T-helper 2 cell treated with Interferon-gamma antibody and Interleukin-4, amounts not matched to agents 100 ng/mL and 5 ng/mL, for 36 hours (primary cell): ENCODE data around the gene CARMIL1. TPM values are rescaled to one million over a fixed set of nuclear protein-coding genes. Genes with fewer than 3 reads are reported as not detected.
"Not testable (repeated sequence)": the region's sequence is repeated elsewhere in the genome, so short reads cannot be mapped to it uniquely, and the experiment has no call there.

Experiments used
- intact Hi-C: fragments of 100-400 bp; cut with micrococcal nuclease; formaldehyde crosslinking; loops from one replicate; pipeline ENCODE4 v1.15.1; 2023
- total RNA-seq: library from RNA; stranded (reverse); gene quantifications from 2 replicates; pipeline ENCODE4 v1.2.3, GENCODE V29; 2022

Gene CARMIL1
- total RNA-seq, 1 donor from 2014 or later, result 2.1 TPM

DNA sequence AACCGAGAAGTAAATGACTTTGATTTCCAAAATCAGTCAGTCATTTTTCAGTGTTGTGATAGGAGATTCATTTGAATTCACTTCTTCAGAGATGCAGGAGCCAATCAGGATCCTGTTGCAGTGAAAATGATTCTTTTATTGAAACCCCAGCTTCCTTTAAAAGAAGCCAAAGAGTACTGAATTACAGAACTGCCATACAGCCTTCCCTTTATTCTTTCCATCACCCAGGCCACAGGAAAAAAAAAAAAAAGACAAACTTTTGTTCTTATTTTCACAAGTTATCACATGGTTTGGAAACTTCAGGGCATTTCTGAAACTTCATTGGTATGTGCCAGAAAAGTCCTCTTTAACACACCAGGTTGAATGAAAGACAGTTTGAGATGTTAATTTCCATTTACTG lies 1.8 kb upstream of the CARMIL1 start:
- intact Hi-C loops, result no loop called here

DNA sequence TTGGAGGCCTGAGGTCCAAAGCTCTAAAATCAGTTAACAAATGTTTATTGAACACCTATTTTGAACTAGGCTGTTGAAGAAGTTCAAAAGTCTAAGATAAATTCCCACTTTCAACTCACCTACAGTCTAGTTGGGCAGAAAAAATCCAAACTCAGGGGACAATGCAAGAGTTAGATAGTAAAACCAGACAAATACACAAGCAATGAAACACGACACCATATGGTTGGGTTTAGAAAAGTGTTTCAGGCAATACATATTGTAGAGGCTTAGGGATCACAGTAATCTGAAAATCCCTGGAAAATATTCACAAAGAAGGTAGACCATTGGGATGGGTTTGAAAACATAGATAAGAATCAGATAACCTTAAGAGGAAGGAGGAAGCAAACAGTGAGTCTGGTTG lies 1.3 kb upstream of the CARMIL1 start:
- intact Hi-C loops, result no loop called here

GRCh38 chr6:25278261-25278913 lies 787 bp upstream of the CARMIL1 start:
- intact Hi-C loops, result no loop called here

DNA sequence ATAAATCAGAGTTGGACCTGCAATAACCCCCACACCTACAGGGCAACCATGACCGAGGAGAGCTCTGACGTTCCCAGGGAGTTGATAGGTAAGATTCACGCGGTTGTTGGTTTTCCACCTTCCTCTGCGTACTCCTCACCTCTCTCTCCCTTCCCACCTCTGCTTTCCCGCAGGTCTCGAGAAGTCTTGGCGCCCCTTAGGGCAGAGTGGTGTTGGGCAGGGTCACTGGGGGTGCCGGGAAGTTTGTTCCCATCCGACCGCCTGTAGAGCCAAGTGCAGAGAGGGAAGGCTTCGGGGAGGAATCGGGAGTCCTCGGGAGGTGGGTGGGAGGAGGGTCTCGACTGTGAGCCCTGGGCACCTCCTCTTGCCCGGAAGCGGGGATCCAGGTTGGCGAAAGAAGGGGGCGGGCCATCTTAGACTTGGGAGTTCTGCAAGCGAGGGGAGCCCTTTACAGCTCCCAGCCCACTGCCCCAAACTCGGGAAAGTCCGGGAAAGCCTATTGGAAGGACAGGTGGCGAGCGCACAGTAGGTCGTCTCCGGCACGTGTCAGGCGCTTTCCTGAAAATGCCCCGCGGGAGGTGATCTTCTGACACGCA lies 672 bp downstream of the CARMIL1 start:
- intact Hi-C loops, result loop anchor here (1.0 kb wide), 1 partner anchor 210 kb away; no protein-coding TSS in a partner anchor

DNA sequence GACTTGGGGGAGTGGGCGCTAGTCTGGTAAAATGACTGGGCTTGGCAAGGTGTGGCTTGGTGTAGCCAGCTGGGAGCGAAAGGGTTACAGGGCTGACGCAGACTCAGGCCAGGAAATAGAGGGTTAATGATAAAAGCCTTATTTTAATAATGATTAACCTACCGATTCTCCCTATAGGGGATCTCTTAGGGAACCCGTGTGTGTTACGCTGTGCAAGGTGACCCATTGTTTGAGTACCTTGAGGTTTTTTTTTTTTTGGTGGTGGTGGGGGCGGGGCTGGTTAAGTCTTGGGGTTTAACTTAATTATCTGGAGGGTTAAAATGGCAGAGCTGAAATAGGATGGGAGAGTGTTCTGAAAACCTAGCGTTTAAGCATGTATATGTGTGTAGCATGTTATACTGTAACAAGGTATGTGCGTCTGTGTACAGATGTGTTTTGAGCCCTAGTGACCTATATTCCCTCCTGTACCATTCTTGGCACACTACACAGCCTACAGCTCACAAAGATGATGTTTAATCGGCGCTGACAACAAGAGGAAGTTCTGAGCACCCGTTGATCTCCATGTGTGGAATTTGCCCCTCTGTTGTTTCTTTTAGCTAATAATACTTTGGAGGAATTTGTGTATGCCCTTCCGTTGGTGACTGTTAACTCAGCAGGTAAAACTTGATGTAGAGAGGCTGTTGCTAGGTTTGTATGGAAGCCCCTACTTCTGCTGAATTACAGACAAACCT lies 1.3 kb downstream of the CARMIL1 start:
- intact Hi-C loops, result no loop called here

DNA sequence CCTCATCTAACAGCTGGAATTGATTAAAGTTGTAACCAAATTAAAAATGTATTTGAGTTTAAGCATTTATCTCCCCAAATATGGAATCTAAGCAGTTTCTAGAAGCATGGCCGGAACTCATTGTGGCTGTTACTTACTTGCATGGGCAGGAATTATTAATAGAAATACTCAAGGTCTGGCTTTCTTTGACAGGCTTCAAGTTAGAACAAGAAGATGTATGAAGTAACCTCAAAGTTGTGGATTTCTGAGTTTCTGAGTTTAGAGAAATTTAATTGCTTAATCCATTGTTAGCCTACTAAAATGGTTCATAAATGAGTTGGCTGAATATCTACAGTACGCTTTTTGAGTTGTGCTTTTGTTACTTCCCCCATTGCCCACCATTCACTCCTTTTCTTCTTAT lies 7.7 kb downstream of the CARMIL1 start:
- intact Hi-C loops, result no loop called here

- intact Hi-C loops, result no loop called here
Observed at GRCh38 chr6:25287941-25288340, 8.8 kb downstream of the CARMIL1 start.

DNA sequence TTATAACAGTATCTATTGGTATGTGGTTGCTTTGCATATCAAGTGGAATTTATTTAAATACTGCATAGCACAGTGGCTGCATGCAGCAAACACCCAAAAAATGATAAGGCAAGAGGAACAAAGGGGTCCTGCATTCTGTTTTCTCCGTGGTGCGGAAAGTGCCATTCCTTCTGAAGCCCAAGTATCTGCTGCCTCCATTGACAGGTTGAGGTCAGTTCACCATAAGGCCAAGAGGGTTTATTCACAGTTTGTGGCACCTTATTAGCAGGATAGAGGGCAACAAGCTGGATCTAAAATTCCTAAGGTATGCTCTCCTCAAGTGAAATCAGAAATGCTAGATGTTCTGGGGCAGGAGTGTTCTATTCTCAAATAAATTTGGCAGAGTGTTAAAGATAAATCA lies 9.3 kb downstream of the CARMIL1 start:
- intact Hi-C loops, result no loop called here

- intact Hi-C loops, result no loop called here
Observed at GRCh38 chr6:25290306-25291060, 11.3 kb downstream of the CARMIL1 start.

DNA sequence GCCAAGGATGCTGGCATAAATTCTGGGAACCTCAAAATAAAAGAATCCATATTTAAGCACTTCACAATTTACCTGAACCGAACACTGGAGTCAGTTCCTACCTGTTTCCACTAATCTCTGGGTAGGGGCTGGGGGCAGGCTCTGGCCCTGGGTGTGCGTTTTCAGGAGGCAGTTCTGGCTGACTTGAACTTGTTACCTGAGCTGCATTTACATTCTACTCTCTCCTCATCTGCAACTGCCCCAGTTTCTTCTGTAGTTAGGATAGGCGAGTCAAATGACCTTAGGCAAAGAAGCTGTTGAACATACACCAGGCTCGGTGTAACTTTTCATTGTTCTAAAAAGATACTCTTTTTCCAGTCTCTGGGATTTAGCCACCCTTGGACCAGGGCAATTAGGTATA lies 13.2 kb downstream of the CARMIL1 start:
- intact Hi-C loops, result no loop called here

DNA sequence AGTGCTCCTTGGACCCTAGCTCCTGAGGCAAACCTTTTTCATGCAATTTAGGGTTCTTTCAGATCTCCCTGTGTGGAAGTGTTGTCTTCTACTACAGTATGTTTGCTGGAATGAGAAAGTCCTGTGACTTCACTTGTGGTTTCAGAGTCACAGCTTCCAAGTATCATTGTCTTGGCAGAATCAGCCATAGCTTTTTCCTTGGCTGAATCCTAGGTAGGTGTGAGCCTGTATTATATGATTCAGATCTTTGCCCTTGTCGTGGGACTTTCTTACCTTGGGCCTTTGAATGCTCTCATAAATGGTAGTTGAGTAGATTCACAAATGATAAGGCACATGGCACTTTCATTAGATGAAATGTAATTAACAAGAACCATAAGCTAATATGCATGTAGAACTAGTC lies 16.5 kb downstream of the CARMIL1 start:
- intact Hi-C loops, result no loop called here

DNA sequence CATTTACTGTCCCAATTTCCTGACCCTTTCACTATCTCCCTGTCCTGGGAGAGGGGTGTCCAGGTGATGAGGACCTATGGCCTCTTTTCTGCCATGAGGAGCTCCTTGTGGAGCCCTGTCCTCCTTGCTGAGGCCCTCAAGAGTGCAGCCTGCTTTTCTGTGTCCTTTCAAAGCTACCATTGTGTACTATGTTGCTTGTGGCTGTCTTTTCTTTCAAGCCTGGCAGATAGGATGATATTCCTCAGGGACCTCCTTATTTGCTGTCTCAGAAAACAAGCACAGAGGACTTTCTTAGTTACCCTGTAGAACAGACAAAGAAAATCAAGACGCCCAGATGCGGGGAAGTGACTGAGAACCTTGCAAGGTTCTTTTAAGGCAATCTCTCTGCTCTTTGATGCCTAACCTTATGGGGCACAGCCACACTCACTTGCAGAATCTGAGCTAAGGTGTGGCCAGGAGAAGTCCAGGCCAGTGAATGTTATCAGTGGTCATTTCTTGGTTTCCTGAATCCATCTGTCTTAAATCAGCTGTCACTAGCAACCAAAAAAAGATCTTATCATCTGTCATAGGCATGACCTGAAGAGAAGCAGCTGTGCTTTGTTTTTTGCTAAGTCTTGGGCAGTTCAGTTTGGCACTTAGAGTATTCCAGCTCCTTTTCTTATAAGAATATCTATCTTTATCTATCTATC lies 17.2 kb downstream of the CARMIL1 start:
- intact Hi-C loops, result no loop called here

DNA sequence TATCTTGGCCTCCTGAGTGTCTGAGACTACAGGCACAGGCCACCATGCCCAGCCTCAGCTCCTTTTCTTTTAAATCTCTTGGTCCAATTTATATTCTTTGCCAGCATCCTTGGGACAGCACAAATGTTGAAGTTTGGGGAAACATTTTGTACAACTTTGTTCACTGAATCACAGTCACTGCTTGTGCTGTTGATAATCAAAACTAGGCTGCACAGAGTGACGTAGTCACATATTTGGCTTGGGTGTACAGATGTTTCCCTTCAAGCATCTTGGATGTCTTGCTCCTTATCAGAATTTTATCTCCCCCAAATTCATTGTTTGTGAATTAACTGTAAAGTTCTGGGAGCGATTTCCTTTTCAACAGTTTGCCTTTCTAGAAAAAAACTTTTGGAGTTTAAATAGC lies 17.9 kb downstream of the CARMIL1 start:
- intact Hi-C loops, result no loop called here

- intact Hi-C loops, result no loop called here
Observed at GRCh38 chr6:25297823-25298522, 18.8 kb downstream of the CARMIL1 start.

DNA sequence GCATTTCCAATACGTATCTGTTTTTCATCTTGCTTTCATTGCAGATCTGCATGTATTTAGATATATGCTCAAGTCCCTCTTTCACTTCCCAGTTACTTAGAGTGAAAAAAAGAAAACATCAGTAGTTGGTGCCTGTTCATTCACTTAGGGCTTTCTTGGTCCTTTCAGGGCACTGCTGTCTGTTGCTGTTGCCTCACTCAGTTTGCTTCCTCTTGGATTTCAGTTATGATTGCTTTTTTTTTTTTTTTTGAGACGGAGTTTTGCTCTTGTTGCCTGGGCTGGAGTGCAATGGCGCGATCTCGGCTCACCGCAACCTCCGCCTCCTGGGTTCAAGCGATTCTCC lies 19.3 kb downstream of the CARMIL1 start:
- intact Hi-C loops, result not testable (repeated sequence)

DNA sequence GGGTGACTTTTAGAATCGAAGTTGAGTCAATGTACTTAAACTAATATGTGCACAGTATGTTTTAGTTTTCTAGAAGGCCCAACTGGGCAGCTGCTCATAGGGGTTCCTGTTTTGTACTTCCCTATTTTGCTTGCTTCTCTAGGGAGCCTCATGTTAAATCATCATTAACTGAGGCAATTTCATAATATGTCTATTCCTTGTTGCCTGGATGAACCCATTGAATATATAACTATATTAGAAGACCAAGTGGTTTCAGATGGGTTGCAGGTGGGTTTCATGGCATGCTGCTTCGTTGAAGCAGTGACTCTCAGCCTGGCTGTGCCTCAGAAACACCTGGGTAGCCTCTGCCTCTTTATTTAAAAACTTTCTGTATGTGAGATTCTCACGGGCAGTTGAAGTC lies 22.2 kb downstream of the CARMIL1 start:
- intact Hi-C loops, result no loop called here

DNA sequence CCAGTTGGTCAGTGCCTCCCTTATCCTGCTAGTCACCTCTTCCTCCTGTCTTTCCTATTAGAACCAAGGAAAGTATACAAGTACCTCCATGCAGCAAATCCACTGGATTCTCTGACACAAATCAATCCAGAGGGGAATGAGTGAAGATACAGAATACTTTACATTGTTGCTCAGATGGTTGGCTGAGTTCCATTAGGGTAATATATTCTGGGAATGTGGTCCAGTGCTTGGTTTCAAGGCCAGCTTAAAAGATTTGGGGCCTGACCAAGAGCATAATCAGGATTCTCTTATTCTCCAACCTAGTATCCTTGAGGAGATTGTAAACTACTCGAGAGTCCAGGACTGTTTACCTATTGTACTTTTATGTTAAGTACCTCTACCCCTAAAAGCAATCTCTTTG lies 23.0 kb downstream of the CARMIL1 start:
- intact Hi-C loops, result no loop called here

DNA sequence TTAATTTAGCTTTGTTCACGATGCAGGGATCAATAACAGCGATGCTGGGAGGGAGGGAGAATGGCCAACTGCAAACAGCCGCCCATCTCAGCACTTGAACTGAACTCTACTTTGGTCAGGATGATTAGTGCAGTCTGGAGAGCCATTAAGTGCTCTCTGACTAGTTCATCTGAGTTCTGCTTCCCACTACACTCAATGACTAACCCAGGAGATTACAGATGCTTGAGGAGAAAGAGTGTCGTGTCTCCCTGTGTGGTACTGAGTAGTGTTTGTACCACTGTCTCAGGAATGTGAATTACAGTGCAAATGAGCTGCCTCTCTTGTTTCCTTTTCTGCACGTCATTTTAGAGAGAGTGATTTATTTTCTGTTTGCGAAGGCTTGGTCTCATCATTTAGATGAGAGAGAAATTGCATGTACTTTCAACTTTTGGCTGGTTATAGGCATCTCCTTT lies 23.5 kb downstream of the CARMIL1 start:
- intact Hi-C loops, result no loop called here

GRCh38 chr6:25303254-25303653 lies 24.1 kb downstream of the CARMIL1 start:
- intact Hi-C loops, result no loop called here

DNA sequence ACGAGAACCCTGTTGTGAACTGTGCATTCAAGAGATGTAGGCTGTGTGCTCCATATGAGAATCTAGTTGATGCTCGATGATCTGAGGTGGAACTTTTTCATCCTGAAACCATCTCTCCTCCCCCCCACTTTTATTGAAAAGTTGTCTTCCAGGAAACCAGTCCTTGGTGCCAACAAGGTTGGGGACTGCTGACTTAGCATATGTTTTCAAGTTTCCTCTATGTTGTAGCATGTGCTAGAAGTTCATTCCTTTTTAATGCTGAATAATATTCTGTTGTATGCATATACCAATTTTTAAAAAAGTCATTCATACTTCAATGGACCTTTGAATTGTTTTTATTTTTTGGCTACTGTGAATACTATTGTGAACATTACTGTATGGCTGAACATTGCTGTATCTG lies 27.2 kb downstream of the CARMIL1 start:
- intact Hi-C loops, result no loop called here
